ENCODE data around the gene RRP8. TPM values are rescaled to one million over a fixed set of nuclear protein-coding genes. Genes with fewer than 3 reads are reported as not detected.

Gene RRP8
- total RNA-seq, 1 experiment from 2014 or later, result 16.0 TPM

DNA sequence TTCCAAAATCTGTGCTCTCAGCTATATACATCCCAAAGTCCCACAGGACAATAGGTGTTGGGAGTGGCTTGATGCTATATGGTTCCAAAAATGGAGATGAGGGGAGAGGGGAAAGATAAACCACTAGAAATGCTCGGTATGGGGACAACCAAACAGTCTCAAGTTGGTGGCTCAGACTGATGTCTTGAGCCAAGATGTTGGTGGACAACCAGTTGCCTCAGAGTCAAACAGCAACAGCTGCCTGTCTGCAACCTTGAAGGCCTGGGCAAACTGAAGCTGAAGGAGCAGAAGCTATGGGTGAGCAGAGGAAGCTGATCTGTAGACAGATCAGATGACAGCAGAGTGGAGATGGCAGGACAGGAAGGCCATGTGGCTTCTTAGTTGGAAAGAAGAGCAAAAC is 4.0 kb downstream of the RRP8 start:
- no peak overlapping the region for H2BK5ac ChIP-seq (ENCODE audit: insufficient read length, low read length)
- H3K4ac ChIP-seq (ENCODE audit: low read depth, low read length), result no peak overlapping the region
- H3K9me3 ChIP-seq (ENCODE audit: control insufficient read depth, low read depth, low read length), result no peaks in the 10 kb centered on the region
- no peaks in the 10 kb centered on the region for H3K27me3 ChIP-seq (ENCODE audit: insufficient read depth, low read length)
- H3K4me2 ChIP-seq (ENCODE audit: insufficient read depth, insufficient read length, low read length), result no peak overlapping the region
- H4K8ac ChIP-seq (replicated peaks; ENCODE audit: insufficient read length, low read depth, low read length), result no peak overlapping the region
- H3K27ac ChIP-seq (ENCODE audit: insufficient read length, low read depth, low read length), result no peak overlapping the region
- no peaks in the 10 kb centered on the region for H3K79me1 ChIP-seq (ENCODE audit: insufficient read depth, low read depth, low read length, poor library complexity, severe bottlenecking)
- no peak overlapping the region for H4K5ac ChIP-seq (ENCODE audit: insufficient read length, low read depth, low read length)
- peaks cover 6 to 44% (median 25%) of the 10 kb centered on the region in 3 experiments; a peak in 6 of 7 replicates for H3K36me3 Mint-ChIP-seq (ENCODE audit: insufficient read depth in 1 of 3, low read depth in 3 of 3)
- no peak overlapping the region for H4K91ac ChIP-seq (ENCODE audit: insufficient read length, low read depth, low read length)
- no peak overlapping the region for H3K27ac Mint-ChIP-seq
- H3K4me1 Mint-ChIP-seq, result peaks cover 0 to 2% of the 10 kb centered on the region in 2 experiments; a peak in 2 of 4 replicates
- H3K4me3 Mint-ChIP-seq, result no peak overlapping the region
- no peak overlapping the region for H2AFZ ChIP-seq (ENCODE audit: low read length)
- H3K56ac ChIP-seq (ENCODE audit: insufficient read length, low read depth, low read length), result no peak overlapping the region
- no peak overlapping the region for H3T11ph ChIP-seq (ENCODE audit: low read length)
- no peak overlapping the region for H3K9ac ChIP-seq (ENCODE audit: extremely low read depth, insufficient read length, low read length)
- no peaks in the 10 kb centered on the region for H3K9me3 Mint-ChIP-seq
- H3K79me2 ChIP-seq (ENCODE audit: insufficient read depth, low read length), result peaks cover 7% of the 10 kb centered on the region; the same call in 1 of the 2 replicates
- H3K23me2 ChIP-seq (ENCODE audit: insufficient read length, low read depth, low read length, poor library complexity, severe bottlenecking), result peaks cover 13% of the 10 kb centered on the region
- DNase-seq, result no peak
- H3K23ac ChIP-seq (ENCODE audit: insufficient read length, low read depth, low read length), result no peak overlapping the region
- no peak overlapping the region for H2BK120ac ChIP-seq (ENCODE audit: low read depth, low read length, poor library complexity, severe bottlenecking)
- H2BK15ac ChIP-seq (ENCODE audit: low read depth, low read length), result no peak overlapping the region
- TF ChIP-seq, protein P1, sequence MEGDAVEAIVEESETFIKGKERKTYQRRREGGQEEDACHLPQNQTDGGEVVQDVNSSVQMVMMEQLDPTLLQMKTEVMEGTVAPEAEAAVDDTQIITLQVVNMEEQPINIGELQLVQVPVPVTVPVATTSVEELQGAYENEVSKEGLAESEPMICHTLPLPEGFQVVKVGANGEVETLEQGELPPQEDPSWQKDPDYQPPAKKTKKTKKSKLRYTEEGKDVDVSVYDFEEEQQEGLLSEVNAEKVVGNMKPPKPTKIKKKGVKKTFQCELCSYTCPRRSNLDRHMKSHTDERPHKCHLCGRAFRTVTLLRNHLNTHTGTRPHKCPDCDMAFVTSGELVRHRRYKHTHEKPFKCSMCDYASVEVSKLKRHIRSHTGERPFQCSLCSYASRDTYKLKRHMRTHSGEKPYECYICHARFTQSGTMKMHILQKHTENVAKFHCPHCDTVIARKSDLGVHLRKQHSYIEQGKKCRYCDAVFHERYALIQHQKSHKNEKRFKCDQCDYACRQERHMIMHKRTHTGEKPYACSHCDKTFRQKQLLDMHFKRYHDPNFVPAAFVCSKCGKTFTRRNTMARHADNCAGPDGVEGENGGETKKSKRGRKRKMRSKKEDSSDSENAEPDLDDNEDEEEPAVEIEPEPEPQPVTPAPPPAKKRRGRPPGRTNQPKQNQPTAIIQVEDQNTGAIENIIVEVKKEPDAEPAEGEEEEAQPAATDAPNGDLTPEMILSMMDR (conservative IDR thresholded peaks at IDR 0.05), result no peak
- H4K20me1 ChIP-seq (ENCODE audit: control insufficient read depth, insufficient read depth, insufficient read length), result no peaks in the 10 kb centered on the region
- WGBS (ENCODE audit: extremely low coverage, insufficient read length, low lambda C conversion rate), result no CpG with 5 or more reads among the region's 1 CpG
- H3K14ac ChIP-seq (ENCODE audit: insufficient read depth, low read length), result no peak overlapping the region
- H2BK12ac ChIP-seq (ENCODE audit: insufficient read length, low read depth, low read length), result no peak overlapping the region
- no peak overlapping the region for H2BK20ac ChIP-seq (ENCODE audit: low read depth, low read length, poor library complexity, severe bottlenecking)
- no peak overlapping the region for H2AK5ac ChIP-seq (ENCODE audit: insufficient read length, low read length)
- peaks cover 3% of the 10 kb centered on the region; the same call in 1 of the 2 replicates for H3K4me1 ChIP-seq (ENCODE audit: insufficient read depth, low read length)
- no peaks in the 10 kb centered on the region for H3K27me3 Mint-ChIP-seq (ENCODE audit: low read depth)
- H3K18ac ChIP-seq (ENCODE audit: insufficient read length, low read depth, low read length), result no peak overlapping the region
